Left lung (tissue), 10 donors: ENCODE measurements around the gene VPS39. TPM values are rescaled to one million over a fixed set of nuclear protein-coding genes. Genes with fewer than 3 reads are reported as not detected.

Experiments used
- ATAC-seq: fragments of 200-7000 bp; cut with Tn5 transposase; one replicate; pipeline ENCODE4 v1.9.1; 2020; ENCODE audit warnings: moderate library complexity
- DNase-seq, 4 donors: peaks; one replicate each; pipeline ENCODE4 v3.0.0-alpha.2; 2013 to 2020
- H3K27ac ChIP-seq, 2 donors: fragments of 200-600 bp; sonication (generic) in 1 of 2; one replicate each; pipeline versions ENCODE4 v1.5.0 to v1.8.0; 2020 to 2021
- H3K27me3 ChIP-seq, 2 donors: fragments of 200-600 bp; sonication (generic) in 1 of 2; one replicate each; pipeline versions ENCODE4 v1.5.0 to v1.8.0; 2020 to 2021
- H3K36me3 ChIP-seq, 2 donors: fragments of 200-600 bp; sonication (generic) in 1 of 2; one replicate each; pipeline versions ENCODE4 v1.5.0 to v1.8.0; 2020 to 2021
- H3K4me1 ChIP-seq, 2 donors: fragments of 200-600 bp; one replicate each; pipeline ENCODE4 v1.8.0; 2021
- H3K4me3 ChIP-seq, 2 donors: fragments of 200-600 bp; sonication (generic) in 1 of 2; one replicate each; pipeline versions ENCODE4 v1.5.0 to v1.8.0; 2020 to 2021; ENCODE audit warnings: mild to moderate bottlenecking in 1 of 2
- H3K9me3 ChIP-seq, 2 donors: fragments of 200-600 bp; sonication (generic) in 1 of 2; one replicate each; pipeline versions ENCODE4 v1.5.0 to v1.8.0; 2020 to 2021
- CTCF ChIP-seq, 2 donors: fragments of 200-600 bp; sonication (generic) in 1 of 2; IDR thresholded peaks; one replicate each; pipeline versions ENCODE4 v1.5.0 to v1.8.0; 2021; ENCODE audit warnings: antibody characterized with exemption in 2 of 2
- intact Hi-C, 2 donors: fragments of 100-400 bp; cut with DNase I; formaldehyde crosslinking; loops; one replicate each; pipeline versions ENCODE4 v1.11.2 to v1.14.2; 2022
- polyA plus RNA-seq, 6 donors: library from polyadenylated mRNA; unstranded; fragments of 120-200 nt; gene quantifications; one replicate each; pipeline ENCODE4 v1.2.1, GENCODE V29; 2013; ENCODE audit not compliant: insufficient read length in 6 of 6
- total RNA-seq, 2 donors: library from RNA; stranded (reverse); fragmentation: NEBNext Ultra II Directional; extraction: Animal tissue kit (Norgen Biotek cat#: 25700); gene quantifications; one replicate each; pipeline ENCODE4 v1.2.1, GENCODE V29; 2021
- donor health status: DM: no; HTN: yes; CAD: no.
- donor health status: DM: no; HTN: no; CAD: no.

VPS39 gene
- total and polyA plus RNA-seq, 8 donors = 57.8 to 87.7 (median 81.9) TPM

- Histone ChIP-seq H3K36me3 (no peaks in the 10 kb centered on the region), H3K9me3 (no peaks in the 10 kb centered on the region), H3K4me1 (peaks cover 0 to 12% of the 10 kb centered on the region in 2 donors), H3K27ac (no peak overlapping the region), H3K4me3 (no peak overlapping the region), H3K27me3 (no peaks in the 10 kb centered on the region)
- ATAC-seq = no peak
- TF ChIP-seq CTCF (IDR thresholded peaks at IDR 0.05) = no peak
- DNase-seq = no peak
- intact Hi-C loops = no loop called here
These were observed 87.1 kb downstream of the VPS39 start for GRCh38 chr15:42121021-42121420.

- Histone ChIP-seq H3K9me3 (no peaks in the 10 kb centered on the region), H3K4me1 (peaks cover 0 to 12% of the 10 kb centered on the region in 2 donors), H3K27ac (no peak overlapping the region), H3K4me3 (no peak overlapping the region), H3K27me3 (no peaks in the 10 kb centered on the region), H3K36me3 (no peaks in the 10 kb centered on the region)
- TF ChIP-seq CTCF (IDR thresholded peaks at IDR 0.05) = no peak
- DNase-seq = no peak
- intact Hi-C loops = no loop called here
- ATAC-seq = no peak
These were observed 87.8 kb downstream of the VPS39 start for GRCh38 chr15:42120285-42120684.

GRCh38 chr15:42119446-42119760 lies 88.7 kb downstream of the VPS39 start:
- no peak overlapping the region for H3K27ac ChIP-seq
- intact Hi-C loops = no loop called here
- DNase-seq (no peak), ATAC-seq (no peak)
- H3K36me3 ChIP-seq = no peaks in the 10 kb centered on the region
- no peak for TF ChIP-seq CTCF (IDR thresholded peaks at IDR 0.05)
- H3K27me3 ChIP-seq = no peaks in the 10 kb centered on the region
- peaks cover 0 to 12% of the 10 kb centered on the region in 2 donors for H3K4me1 ChIP-seq
- H3K4me3 ChIP-seq = no peak overlapping the region
- no peaks in the 10 kb centered on the region for H3K9me3 ChIP-seq

- peaks cover 0 to 12% of the 10 kb centered on the region in 2 donors for H3K4me1 ChIP-seq
- no peaks in the 10 kb centered on the region for H3K9me3 ChIP-seq
- DNase-seq (no peak), ATAC-seq (peak; percentile 69)
- H3K27me3 ChIP-seq = no peaks in the 10 kb centered on the region
- no peak overlapping the region for H3K4me3 ChIP-seq
- no peak for TF ChIP-seq CTCF (IDR thresholded peaks at IDR 0.05)
- H3K27ac ChIP-seq = no peak overlapping the region
- intact Hi-C loops = no loop called here
- no peaks in the 10 kb centered on the region for H3K36me3 ChIP-seq
These were observed 89.3 kb downstream of the VPS39 start for GRCh38 chr15:42118650-42119445.

- ATAC-seq (no peak), DNase-seq (no peak)
- Histone ChIP-seq H3K27me3 (no peaks in the 10 kb centered on the region), H3K36me3 (no peaks in the 10 kb centered on the region), H3K27ac (no peak overlapping the region), H3K9me3 (no peaks in the 10 kb centered on the region), H3K4me1 (peaks cover 3 to 20% of the 10 kb centered on the region in 2 donors), H3K4me3 (no peak overlapping the region)
- no peak for TF ChIP-seq CTCF (IDR thresholded peaks at IDR 0.05)
- intact Hi-C loops = no loop called here
These were observed 96.2 kb downstream of the VPS39 start for GRCh38 chr15:42111924-42112323.
